NCI-H510A (cell line): ENCODE data around the gene GALT.
A peak's percentile ranks its signal among the peaks of the same experiment; 100 is the strongest.
"Not testable (repeated sequence)": the region's sequence is repeated elsewhere in the genome, so short reads cannot be mapped to it uniquely, and the experiment has no call there.

ENCODE experiments used
- DNase-seq: peaks from one replicate; lab custom pipeline; 2025; lab: John Stamatoyannopoulos, UW

Gene GALT

GRCh38 chr9:34627716-34628655 lies 18.5 kb upstream of the GALT start:
- no peak for DNase-seq

DNA sequence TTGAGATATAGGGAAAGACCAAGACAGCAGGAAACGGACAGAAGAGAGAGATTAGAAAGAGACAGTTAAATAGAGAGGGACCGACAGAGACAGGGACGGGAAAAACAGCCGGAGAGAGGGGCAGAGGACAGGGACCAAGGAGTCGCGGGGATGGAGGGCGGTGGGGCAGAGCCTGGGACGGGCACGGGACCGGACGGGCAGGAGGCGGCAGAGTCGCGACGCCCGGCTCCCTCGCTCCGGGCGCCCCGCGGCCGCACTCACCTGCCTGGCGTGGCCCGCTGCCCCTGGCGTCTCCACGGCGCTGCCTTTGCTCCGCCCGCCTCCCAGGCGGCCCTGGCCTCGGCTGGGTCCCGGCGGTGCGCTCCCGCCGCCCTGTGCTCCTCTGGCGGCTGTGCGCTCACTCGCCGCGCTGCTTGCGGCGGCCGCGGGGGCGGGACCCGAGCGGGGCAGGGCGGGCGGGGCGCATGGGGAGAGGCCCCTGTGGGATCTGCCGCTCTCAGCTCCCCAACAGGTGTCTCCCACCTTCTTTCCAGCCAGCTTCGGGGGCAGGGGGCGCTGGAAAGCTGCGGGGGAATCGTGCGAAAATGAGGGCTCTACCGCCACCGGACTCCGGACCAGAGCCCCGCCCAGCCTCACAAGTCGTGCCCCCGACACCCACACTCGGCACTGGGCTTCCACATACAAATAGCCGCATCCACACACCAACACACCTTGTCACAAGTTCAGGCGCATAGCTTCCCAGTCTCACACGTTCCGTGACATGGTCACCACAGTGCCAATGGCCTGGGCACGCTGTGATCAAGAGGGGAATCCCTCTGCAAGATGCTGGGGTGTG lies 17.6 kb upstream of the GALT start, which contains the start of gene ARID3C:
Gene ARID3C, minus strand, starts transcription at position 411 of the 835 bp plus-strand sequence. CDS start 1,052 bp downstream, outside the sequence.
- DNase-seq, result no peak

DNA sequence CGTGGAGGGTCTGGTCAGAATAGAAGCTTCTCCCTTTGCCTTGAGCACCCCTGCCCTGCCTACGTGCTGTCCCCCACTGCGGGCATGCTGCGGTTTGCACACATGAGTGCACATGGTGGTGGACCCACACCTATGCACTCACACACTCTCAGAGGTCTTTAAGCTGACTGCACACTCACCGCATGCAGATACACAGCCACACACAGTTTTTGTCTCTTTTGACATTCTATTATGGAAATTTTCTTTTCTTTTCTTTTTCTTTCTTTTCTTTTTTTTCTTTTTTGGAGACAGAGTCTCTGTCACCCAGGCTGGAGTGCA lies 17.0 kb upstream of the GALT start:
- DNase-seq, result no peak

GRCh38 chr9:34630402-34631154 lies 15.9 kb upstream of the GALT start:
- DNase-seq, result no peak

DNA sequence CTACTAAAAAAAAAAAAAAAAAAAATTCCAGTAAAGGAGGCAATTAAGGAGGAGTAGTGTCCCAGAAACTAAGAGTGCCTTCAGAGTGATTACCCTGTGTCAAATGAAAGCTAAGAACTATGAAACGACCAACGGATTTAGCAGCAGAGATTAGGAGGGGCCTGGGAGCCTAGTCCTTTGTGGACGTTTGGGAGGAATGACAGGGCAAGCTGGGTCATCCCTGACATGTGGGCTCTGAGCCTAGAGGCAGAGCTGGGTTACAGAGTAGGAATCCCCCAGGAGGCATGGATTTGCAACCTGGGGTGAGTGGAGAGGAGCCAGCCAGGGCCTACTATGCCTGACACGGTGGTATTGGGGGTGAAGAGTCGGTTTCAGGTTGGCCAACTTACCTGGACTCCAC lies 13.3 kb upstream of the GALT start:
- DNase-seq, result no peak

- DNase-seq, result no peak
Measured at GRCh38 chr9:34633851-34634550, 12.5 kb upstream of the GALT start.

DNA sequence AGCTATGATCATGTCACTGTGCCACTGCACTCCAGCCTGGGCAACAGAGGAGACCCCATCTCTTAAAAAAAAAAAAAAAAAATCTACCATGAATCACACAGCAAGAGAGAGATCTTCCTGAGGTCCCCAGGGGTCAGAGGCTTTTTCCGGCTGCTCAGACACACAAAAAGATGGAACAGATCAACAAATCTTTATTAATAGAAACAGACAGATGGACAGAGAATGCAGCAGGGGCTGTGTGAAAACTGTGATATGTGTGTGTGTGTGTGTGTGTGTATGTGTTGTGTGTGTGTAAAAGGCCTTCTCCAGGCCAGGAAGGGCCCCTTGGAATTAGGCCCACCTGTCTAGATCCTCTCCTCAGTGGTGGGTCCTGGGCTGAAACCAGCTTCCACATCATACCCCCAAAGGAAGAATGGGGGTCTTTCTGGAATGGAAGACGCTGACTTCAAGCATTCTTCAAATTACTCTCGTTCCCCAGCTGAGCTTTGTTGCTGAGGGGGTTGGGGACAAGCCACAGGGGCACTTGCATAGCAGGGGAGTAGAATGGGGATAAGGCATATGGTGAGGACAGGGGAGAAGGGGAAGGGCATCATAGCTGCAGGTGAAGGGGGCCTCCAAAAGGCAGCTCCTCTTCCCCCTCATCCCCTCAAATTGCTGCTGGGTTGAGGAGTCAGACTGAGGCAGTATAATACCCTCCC lies 11.8 kb upstream of the GALT start:
- DNase-seq, result no peak

DNA sequence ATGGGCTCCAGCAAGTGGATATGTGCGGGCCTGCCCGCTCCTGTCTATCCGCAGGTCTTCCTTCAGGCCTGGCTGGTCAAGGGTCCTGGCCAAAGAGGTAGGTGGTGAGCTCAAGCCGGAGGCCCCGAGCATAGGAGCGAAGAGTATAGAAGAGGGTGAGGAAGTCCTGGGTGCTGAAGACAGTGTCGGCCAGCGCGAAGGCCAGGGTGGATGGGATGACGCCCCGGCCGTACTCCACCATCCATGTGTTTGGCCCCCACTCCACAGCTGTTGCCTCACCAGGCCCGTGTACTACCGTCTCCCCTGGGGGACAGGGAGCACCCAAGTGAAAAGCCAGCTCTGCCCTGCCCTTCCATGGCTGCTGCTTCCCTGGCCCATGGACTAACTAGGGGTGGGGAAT lies 10.9 kb upstream of the GALT start:
- DNase-seq, result no peak

- DNase-seq, result no peak
Measured at GRCh38 chr9:34636791-34637355, 9.6 kb upstream of the GALT start.

DNA sequence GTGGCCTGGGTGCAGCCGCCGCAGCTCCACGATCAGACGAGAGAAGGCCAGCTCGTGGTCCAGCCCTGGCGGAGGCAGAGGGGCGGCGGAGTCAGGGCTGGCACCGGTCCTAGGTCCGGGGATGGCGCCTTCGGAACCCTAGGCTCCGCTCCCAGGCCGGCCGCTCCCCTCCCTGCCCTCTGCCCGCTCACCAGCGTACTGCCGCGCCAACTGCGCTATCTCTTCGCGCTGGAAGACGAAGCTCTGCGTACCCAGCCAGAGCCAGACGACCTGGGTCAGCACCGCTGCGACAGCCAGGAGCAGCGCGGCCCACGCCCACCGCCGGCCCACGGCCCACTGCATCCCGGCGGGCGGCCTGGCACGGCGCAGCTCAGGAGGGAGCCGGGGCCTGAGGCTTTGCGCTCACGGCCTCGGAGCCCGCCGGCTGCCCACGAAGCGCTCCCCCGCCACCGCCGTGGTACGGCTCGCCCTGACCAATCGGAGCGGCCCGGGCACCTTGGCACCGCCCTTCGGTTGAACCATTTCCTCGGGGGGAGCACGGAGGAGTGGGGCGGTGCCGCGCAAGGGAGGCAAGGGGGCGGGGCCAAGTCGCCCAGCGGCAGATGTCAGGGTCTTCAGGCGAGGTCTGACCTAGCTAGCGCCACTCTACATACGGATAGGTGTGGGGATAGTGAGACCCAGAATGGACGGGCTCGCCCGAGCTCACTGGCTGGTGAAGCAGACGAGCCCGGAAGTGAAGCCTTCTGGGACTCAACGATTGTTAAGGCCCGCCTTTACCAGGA lies 8.9 kb upstream of the GALT start, which contains the start of gene SIGMAR1:
Gene SIGMAR1, minus strand, starts transcription at position 432 of the 782 bp plus-strand sequence. Its CDS starts 90 bp downstream, at position 342.
- DNase-seq, result peak; percentile 76

GRCh38 chr9:34638138-34638445 lies 8.4 kb upstream of the GALT start:
- DNase-seq, result no peak

DNA sequence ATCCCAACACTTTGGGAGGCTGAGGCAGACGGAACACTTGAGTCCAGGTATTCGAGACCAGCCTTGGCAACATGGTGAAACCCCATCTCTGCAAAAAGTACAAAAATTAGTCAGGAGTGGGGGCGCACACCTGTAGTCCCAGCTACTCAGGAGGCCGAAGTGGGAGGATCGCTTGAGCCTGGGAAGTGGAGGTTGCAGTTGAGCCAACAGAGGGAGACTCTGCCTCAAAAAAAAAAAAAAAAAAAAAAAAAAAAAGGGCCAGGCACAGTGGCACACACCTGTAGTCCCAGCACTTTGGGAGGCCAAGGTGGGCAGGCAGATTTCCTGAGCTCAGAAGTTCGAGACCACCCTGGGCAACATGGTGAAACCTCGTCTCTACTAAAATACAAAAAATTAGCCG lies 7.2 kb upstream of the GALT start:
- not testable (repeated sequence) for DNase-seq

DNA sequence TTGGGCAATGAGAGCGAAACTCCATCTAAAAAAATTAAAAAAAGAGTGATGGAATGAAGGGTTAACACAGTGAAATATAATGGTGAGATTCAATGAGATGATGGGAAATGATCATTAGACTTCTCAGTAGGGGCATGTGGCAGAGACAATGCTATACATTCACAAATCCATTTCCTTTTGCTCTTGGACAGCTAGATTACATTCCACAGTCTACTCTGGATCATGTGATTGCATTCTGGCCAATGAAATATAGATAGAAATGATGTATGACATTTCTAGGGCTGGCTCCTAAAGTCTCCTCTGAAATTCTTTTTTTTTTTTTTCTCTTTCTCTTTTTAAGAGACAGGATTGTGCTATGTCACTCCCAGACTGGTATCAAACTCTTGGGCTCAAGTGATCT lies 3.8 kb upstream of the GALT start:
- no peak for DNase-seq

- no peak for DNase-seq
Measured at GRCh38 chr9:34644766-34645314, 1.6 kb upstream of the GALT start.

DNA sequence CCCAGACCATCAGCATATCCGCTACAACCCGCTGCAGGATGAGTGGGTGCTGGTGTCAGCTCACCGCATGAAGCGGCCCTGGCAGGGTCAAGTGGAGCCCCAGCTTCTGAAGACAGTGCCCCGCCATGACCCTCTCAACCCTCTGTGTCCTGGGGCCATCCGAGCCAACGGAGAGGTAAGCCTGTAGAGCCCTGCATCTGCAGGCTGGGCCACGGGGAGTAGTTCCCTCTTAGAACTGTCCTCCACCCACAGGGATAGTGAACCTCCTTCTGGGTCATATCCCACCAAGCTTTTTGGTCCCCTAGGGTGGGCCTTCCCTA lies 569 bp downstream of the GALT start:
- no peak for DNase-seq

DNA sequence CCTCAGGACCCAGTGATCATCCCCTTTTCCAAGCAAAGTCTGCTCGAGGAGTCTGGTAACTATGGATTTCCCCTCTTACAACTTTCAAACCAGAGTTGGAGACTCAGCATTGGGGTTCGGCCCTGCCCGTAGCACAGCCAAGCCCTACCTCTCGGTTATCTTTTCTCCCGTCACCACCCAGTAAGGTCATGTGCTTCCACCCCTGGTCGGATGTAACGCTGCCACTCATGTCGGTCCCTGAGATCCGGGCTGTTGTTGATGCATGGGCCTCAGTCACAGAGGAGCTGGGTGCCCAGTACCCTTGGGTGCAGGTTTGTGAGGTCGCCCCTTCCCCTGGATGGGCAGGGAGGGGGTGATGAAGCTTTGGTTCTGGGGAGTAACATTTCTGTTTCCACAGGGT lies 1.2 kb downstream of the GALT start:
- DNase-seq, result no peak

GRCh38 chr9:34648673-34649072 lies 2.2 kb downstream of the GALT start:
- no peak for DNase-seq

DNA sequence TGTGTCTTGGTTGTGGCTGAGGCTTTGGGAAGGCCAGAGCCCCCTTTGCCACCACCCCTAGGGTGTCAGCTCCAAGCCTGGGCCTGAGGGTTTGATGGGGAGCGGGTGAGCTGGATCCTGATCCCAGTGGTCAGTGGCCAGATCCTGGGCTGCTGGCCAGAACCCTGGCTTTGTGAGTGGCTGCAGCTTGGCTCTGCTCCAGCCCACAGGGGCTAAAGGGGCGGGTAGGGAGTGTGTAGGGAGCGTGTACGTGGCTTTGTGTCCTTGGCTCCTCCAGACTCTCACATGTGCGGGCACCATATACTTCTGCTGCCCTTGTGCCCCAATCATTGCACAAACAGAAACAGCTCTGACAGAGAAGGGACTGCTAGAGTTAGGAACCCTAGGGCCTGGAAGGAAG lies 4.3 kb downstream of the GALT start:
- DNase-seq, result no peak

- DNase-seq, result no peak
Measured at GRCh38 chr9:34651321-34651720, 4.8 kb downstream of the GALT start.
